ENCODE measurements around the gene TMEM184A.

GRCh38 chr7:1550846-1551155 lies 5.2 kb downstream of the TMEM184A start:
- TF ChIP-seq CTCF (IDR thresholded peaks at IDR 0.05): no peak
- no peak for TF ChIP-seq POLR2A (IDR thresholded peaks at IDR 0.05)

All from heart left ventricle (tissue), 13 donors.